Stromal cell of bone marrow (primary cell): ENCODE data around the gene CCDC9B.

Experiments used
- DNase-seq: peaks from one replicate; pipeline ENCODE4 v3.0.0-alpha.2; 2012; ENCODE audit warnings: low read depth

The CCDC9B gene

DNA sequence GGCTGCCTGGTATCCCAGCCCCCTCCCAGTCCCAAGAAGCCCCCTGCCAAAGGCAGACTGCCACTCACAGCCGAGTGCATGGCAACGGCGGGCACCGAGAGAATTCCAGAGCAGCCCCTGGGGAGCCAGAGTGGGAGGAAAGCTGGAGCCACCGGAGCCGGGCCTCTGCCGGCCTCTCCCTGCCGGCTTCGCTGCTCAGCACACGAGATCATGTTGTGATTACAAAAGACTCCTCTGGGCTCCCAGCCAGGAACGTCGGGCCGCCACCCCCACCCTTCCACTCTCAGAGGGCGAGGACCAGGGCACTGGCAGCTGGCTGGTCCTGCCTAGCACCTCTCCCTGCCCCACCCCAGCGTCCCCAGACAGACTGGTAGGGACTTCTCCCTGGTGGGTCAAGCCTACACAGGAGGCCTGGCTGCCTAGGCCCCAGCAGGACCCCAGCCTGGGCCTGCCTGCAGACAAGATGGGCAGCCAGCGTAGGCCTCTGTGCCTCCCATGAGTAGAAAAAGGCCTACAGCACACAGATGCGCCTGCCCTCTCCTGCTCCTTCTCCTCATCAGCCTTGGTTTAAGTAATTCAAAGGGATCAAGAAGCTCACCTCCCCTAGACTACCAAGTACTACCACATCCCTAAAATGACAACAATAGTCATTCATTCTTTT, at the start of gene CCDC9B:
Gene CCDC9B (minus strand): TSS at position 200 of the 661 bp plus-strand sequence. CDS start 120 bp downstream, at position 80.
- peak; percentile 82 for DNase-seq

DNA sequence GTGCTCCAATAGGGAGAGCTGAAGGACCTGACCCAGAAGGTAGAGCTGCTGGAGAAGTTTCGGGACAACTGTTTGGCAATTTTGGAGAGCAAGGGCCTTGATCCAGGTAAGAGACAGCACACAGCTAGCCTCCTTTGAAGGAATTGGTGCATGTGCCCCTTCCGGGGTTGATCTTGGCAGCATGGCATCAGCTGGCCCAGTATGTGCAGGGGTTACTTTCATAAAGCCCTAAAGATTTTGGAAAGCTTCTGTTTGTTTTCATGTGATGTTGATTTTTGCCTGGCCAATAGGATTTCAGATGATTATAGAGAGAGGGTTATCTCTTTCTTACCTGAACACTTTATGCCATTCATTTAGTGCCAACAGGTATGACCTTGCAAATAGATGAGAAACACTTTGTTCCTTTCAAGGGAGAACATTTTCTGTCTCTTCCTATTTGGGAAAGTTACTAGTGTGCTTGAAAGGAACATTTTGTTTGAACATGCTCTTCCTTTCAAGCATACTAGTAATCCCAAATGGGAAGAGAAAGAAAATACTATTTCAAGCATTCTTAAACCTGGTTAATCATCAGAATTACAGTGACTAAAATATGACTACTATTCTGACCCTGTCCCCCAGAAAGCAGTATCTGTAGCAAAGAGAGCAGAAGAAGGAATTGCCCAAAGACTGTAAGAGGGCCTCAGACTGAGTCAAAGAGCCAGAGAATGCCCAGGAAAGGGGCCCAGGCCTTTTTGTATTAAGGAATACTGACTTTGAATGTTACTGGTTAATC, 49.3 kb upstream of the CCDC9B start:
- DNase-seq: no peak

DNA sequence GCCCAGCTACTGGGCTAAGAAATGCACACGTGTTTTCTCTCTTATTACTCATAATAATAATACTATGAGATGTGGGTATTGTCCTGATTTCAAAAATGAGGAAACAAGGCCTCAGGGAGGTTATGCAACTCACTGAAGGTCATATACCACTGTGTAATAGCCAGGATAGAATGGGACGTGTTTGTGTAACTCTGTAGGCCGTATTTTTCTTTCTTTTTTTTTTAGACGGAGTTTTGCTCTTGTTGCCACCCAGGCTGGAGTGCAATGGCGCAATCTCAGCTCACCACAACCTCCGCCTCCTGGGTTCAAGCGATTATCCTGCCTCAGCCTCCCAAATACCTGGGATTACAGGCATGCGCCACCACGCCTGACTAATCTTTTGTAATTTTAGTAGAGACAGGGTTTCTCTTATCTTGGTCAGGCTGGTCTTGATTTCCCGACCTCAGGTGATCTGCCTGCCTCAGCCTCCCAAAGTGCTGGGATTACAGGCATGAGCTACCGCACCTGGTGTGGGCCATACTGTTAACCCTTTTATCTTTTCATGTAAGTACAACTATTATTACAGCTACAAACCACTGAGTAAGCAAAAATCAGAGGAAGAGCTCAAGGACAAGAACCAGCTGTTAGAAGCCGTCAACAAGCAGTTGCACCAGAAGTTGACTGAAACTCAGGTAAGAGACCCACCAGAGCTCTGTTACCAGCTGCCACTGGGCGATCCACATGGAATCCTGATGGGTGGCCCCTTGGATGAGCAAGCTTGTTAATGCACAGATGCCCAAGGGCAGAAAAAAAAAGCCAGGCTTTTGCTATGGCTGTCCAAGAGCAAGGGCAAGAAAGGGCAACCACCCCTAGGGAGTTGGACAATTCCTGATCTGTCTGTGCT, 48.4 kb upstream of the CCDC9B start:
- peak; percentile 52 for DNase-seq

DNA sequence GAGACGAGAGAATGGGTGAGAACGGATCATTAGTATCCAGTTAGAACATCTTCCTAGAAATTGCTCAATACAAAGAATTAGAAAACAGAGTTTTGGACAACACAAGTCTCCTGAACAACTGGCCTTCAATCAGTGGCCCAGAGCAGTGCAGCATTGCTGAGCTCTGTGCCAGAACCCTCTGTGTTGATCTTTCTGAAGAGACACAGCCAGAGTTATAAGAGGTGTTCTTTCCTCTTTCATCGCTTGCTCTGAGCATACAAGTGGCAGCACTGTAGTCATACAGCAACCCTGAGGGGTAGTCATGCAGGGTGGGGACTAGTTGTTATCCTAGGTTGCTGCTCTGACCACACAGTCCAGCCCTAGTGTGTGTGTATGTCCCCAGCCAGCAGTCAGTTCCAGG, 45.7 kb upstream of the CCDC9B start:
- no peak for DNase-seq

DNA sequence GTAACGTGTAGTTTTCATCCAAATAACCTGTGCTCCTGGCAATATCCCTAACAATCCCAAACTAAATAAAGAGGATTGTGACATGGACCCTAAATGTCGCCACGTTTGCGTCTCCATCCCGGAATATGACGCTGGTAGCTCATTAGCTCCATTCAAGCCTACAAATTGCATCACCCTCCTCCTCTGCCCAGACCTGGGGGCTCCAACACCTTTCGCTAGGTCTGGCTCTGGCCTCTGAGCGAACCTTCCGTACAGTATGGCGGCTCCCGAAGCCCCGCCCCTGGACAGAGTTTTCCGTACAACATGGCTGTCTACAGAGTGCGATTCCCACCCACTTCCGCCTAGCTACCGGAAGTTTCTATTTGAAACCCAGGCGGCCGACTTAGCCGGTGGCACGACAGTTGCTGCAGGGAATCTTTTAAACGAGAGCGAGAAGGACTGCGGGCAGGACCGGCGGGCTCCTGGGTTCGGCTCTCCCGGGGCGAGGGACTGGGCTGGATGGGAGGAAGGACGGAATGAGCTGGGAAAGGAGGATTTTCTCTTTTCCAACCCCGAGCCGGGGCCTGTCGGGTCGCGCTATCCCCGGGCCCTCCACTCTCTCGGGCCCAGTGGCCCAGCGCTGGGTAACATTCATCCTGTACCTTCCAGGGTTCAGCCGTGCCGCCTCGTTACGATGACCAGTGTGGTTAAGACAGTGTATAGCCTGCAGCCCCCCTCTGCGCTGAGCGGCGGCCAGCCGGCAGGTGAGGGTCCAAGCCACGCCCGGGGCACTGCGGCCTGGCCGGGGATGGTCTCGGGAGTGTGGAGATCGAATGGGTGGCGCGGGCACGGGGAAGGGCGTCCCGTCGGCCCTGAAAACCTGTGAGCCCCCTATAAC, 42.1 kb upstream of the CCDC9B start, which contains the start of gene KNSTRN:
Gene KNSTRN (plus strand): TSS at position 142 of the 877 bp plus-strand sequence. CDS start 115 bp downstream, at position 257.
- DNase-seq: peak; percentile 90

DNA sequence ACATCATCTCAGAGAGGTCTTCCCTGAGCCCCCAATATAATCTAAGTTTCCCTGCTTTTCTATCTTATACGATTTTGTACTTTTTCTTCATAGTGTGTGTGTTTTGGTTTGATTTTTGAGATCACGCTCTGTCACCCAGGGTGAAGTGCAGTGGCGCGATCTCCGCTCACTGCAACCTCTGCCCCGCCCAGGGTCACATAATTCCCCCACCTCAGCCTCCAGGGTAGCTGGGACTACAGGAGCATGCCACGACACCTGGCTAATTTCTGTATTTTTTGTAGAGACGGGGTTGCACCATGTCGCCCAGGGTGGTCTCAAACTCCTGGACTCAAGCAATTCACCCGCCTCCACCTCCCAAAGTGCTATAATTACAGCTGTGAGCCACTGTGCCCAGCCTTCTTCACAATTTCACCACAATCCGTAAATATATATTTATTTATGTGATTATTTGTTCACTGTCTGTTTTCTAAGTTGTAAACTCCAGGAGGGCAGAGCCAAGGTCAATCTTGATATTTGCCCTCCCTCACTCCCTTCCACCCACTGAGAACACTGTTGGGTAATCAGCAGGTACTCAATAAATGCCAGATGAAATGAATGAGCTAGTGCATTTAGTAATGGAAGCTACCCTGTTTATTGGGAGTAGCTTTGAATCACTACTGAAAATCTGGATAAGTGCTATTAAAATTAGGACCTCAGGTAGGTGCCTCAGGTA, 41.2 kb upstream of the CCDC9B start:
- DNase-seq: no peak

DNA sequence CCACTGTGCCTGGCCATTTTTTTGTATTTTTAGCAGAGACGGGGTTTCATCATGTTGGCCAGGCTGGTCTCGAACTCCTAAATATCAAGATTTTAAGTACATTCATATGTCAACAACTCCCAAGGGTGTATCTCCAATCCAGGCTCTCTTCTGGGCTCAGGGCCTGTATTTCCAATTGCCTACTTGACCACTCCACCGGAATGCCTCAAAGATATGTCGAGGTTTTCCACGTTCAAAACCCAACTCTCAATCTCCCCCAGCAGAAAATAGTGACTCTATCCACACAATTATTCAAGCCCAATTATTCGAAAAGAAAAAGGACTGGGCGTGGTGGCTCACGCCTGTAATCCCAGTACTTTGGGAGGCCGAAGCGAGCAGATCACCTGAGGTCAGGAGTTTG, 39.9 kb upstream of the CCDC9B start:
- DNase-seq: no peak

DNA sequence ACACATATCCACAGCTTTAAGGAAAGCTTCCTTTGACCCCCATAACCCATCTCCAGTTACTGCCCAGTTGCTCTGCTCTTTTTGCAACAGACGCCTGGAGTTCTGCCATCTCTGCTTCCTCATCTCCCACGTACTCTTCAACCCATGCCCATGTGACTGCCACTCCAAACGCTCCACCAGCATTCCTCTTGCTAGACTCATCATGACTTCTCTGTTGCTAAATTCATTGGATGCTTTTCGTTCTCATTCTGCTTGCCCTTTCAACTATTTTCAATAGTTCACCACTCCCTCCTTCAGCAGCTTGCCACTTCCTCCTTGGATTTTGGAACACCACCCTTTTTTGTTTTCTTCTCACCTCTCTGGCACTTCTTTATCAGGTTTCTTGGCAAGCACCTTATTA, 39.1 kb upstream of the CCDC9B start:
- DNase-seq: peak; percentile 98

DNA sequence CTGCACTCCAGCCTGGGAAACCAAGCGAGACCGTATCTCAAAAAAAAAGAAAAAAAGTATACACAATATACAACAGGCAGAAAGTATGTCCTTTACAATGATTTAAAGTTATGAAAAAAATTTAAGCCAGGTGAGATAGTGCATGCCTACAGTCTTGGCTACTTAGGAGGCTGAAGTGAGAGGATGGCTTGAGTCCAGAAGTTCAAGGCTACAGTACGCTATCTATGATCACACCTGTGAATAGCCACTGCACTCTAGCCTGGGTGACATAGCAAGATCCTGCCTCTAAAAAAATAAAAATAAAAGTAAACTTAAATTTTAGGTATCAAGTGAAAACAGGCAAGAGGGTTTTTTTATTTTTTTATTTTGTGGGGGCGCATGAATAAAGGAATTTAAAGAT, 38.6 kb upstream of the CCDC9B start:
- no peak for DNase-seq

DNA sequence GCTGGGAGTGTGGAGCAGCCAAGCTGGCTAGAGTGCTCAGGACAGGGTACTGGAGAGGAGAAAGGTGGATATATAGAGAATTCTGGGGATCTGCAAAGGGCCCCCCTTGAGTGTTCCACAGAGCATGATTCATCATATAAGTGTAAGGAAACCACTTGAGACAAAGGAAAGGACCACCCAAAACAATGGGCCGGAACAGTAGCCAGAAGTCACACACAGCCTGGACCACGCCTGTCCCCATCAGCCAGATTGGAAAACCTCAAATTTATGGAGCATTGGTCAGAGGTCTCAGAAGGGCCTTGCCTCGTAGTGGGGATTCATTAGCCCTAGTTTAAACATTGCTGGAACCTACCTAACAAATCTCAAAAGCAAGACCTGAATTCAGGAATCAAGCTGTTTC, 36.9 kb upstream of the CCDC9B start:
- no peak for DNase-seq

DNA sequence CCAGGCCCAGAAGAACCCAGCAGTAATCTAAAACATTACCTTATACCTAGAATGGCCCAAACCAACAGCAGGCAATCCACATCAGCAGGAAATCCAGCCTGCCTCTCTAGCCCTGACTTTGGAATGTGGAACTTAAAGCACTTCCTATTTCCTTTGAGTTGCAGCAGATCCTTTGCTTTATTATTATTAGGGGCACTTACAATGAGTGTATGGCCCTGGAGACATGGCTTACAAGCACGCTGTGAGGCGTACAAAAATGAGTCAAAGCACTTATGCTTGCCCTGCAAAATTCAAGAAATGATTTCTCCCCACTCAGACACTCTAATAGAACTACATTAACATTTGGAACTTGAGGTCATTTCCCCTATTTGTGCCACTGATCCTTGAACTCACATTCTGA, 32.2 kb upstream of the CCDC9B start:
- no peak for DNase-seq

DNA sequence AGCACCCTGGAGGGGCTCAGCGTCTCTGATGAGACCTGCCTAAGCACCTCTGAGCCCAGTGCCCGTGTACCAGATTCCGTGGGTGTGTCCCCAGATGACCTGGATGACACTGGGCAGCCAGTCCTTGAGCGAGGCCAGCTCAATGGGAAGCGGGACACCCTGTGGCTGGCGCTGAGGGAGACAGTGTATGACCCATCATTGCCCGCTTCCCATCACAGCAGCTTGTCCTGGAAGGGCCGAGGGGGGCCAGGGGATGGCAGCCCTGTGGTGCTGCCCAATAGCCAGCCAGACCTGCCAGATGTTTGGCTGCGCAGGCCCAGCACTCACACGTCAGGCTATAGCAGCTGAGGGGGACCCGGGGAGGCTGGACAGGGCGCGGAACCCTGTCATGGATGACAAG, 29.2 kb upstream of the CCDC9B start:
- DNase-seq: no peak

DNA sequence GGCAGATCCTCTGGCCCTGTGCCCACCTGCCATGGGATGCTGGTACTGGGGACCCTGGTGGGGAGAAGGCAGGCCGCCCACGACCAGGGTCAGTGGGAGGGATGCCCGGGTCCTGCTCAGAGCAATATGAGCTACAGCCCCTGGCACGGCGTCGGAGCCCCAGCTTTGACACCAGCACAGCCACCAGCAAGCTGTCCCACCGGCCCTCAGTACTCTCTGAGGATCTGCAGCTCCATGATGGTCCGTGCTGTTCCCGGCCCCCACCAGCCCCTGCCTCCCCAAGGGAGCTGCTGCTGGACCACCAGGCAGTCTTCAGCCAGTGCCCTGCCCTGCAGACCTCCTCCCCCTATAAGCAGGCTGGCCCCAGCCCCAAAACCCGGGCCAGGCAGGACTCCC, 28.7 kb upstream of the CCDC9B start:
- DNase-seq: no peak

DNA sequence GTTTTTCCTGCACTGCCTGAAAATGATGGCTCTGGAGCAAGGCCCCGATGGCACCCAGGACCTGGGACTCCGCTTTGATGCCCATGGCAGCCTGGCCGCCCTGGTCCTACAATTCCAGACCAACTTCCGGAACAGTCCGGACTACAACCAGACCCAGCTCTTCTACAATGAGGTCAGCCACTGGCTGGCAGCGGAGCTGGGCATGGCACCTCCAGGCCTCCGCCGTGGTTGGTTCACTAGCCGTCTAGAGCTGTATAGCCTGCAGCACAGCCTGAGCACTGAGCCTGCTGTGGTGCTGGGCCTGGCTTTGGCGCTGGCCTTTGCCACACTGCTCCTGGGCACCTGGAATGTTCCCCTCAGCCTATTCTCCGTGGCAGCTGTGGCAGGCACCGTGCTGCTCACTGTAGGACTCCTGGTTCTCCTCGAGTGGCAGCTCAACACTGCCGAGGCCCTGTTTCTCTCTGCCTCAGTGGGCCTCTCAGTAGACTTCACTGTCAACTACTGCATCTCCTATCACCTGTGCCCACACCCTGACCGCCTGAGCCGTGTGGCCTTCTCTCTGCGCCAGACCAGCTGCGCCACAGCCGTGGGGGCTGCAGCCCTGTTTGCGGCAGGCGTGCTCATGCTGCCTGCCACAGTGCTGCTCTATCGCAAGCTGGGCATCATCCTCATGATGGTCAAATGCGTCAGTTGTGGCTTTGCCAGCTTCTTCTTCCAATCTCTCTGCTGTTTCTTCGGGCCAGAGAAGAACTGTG, 28.2 kb upstream of the CCDC9B start:
- no peak for DNase-seq

DNA sequence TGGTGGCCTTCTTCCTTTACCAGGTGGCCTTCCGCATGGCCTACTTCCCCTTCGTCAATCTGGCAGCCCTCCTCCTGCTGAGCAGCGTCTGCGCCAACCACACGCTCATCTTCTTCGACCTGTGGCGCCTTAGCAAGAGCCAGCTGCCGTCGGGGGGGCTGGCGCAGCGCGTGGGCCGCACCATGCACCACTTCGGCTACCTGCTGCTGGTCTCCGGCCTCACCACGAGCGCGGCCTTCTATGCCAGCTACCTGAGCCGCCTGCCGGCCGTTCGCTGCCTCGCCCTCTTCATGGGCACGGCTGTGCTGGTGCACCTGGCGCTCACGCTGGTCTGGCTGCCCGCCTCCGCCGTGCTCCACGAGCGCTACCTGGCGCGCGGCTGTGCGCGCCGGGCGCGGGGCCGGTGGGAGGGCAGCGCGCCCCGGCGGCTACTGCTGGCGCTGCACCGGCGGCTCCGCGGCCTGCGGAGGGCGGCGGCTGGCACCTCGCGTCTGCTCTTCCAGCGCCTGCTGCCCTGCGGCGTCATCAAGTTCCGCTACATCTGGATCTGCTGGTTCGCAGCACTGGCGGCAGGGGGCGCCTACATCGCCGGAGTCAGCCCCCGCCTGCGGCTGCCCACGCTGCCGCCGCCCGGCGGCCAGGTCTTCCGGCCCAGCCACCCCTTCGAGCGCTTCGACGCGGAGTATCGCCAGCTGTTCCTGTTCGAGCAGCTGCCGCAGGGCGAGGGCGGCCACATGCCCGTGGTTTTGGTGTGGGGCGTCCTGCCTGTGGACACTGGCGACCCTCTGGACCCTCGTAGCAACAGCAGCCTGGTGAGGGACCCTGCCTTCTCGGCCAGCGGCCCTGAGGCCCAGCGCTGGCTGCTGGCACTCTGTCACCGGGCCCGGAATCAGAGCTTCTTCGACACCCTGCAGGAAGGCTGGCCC, 27.2 kb upstream of the CCDC9B start:
- DNase-seq: peak; percentile 64

DNA sequence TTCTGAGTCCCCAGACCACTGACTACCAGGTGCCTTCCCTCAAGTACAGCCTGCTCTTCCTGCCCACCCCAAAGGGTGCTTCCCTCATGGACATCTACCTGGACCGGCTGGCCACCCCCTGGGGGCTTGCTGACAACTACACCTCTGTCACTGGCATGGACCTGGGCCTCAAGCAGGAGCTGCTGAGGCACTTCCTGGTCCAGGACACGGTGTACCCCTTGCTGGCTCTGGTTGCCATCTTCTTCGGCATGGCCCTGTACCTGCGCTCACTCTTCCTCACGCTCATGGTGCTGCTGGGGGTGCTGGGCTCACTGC, 26.6 kb upstream of the CCDC9B start:
- no peak for DNase-seq

DNA sequence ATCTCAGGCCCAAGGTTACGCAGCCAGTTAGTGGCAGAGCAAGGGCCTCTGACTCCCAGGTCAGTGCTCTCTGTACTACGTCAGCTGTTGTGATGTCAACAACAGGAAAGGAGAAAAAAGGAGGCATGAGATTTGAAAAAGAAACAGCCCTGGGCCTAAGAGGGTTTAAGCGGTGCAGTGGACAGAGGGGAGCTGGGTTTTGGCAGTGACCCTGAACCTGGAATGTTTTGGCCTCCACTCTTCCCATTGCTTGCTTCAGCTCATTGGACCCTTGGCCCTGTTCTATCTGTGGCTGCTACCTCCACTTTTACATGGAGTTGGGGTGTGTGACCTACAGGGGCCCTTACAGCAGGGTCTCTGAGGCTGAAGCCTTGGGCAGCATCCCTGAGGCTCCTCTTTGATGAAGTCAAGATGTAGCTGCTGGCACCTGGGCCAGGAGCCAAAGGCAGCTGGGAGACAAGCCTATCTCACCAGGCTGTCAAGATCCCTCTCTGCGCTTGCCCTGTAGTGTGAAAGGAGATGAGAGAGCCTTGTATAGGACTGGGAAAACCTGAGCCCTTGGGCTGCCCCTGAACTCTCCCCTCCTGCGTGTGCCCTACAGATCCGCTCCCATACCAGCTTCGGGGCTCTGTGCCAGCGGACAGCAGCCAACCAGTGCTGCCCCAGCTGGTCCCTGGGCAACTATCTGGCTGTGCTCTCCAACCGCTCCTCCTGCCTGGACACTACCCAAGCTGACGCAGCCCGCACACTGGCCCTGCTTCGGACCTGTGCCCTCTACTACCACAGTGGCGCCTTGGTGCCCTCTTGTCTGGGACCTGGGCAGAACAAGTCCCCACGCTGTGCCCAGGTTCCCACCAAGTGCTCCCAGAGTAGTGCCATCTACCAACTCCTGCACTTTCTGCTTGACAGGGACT, 26.0 kb upstream of the CCDC9B start:
- no peak for DNase-seq
